Activated CD8-positive, alpha-beta memory T cell treated with anti-CD3 and anti-CD28 coated beads, Interleukin-2, amount 50 U/mL, for 4 hours (primary cell): Measurements from ENCODE around the gene PSME3IP1.
"Not testable (repeated sequence)": the region's sequence is repeated elsewhere in the genome, so short reads cannot be mapped to it uniquely, and the experiment has no call there.

Source experiments
- DNase-seq: peaks from one replicate; pipeline ENCODE4 v3.0.0-alpha.2; 2020

PSME3IP1 gene

DNA sequence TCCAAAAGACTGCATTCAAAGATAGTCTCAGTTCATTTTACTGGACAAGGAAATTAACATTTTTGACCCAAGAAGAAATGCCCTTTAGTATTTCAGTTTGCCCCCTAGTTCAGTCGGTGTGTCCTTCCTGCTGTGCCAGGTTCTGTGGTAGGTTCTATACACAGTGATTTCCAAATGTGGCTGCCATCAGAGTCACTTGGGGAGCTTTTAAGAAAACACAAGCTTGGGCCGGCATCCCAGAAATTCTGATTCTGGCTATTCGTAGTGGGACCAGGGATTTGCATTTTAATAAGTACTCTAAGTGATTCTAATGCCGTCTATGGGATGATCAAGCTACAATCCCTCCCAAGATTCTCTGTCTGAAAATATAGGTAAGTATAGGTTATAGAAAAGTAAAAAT lies 10.4 kb upstream of the PSME3IP1 start:
- DNase-seq, result no peak

GRCh38 chr16:57194512-57194911 lies 8.7 kb upstream of the PSME3IP1 start:
- DNase-seq, result no peak

DNA sequence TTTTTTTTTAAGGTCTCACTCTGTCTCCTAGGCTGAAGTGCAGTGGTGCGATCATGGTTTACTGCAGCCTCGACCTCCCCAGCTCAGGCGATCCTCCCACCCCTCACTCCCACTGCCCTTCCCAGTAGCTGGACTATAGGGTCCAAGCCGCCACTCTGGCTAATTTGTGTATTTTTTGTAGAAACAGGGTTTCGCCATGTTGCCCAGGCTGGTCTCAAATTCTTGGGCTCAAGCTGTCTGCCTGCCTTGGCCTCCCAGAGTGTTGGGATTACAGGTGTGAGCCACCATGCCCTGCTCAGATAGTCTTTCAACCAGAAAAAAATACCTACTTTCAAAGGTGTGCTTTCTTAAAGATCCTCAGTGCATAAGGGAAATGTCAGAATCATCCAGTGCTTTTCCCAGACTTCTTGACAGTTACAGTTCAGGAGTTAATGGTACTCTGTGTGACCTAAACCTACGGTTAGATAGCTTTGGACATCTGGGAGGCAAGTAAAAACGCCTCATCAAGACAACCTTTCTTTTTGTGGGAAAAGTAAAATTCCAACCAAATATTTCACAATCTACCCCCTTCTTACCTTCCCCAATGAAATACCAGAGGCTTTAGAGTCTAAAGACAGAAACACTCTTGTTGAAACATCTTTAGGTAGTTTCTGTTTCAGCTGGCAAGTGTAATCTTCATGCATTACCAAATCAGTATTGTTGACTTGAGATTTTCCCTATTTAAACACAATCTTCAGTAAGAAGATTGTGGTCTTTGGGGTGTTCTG lies 7.1 kb upstream of the PSME3IP1 start:
- DNase-seq, result no peak

GRCh38 chr16:57192146-57192545 lies 6.3 kb upstream of the PSME3IP1 start:
- no peak for DNase-seq

- DNase-seq, result no peak
Measured at GRCh38 chr16:57191056-57191571, 5.3 kb upstream of the PSME3IP1 start.

DNA sequence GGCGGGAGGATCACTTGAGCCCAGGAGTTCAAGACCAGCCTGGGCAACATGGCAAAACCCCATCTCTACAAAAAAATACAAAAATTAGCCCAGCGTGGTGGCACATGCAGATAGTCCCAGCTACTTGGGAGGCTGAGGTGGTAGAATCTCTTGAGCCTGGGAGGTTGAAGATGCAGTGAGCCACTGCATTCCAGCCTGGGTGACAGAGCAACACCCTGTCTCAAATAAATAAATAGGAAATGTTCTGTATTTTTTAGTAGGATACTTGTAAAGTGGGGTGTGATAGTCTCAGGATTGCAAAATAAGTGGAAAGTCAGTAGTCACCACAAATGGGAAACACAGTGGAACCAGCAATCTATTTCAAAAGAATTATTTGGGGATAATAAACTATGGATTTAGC lies 4.3 kb upstream of the PSME3IP1 start:
- no peak for DNase-seq

DNA sequence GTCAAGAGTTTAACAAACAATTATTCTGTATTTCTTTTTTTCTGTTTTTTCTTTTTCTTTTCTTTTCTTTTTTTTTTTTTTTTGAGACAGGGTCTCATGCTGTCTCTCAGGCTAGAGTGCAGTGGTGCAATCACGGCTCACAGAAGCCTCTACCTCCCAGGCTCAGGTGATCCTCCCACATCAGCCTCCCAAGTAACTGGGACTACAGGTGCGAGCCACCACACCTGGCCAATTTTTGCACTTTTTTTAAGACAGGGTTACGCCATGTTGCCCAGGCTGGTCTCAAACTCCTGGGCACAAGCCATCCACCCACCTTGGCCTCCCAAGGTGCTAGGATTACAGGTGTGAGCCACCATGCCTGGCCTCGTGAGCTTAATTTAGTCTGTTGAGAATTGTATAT lies 3.7 kb upstream of the PSME3IP1 start:
- not testable (repeated sequence) for DNase-seq

- no peak for DNase-seq
Measured at GRCh38 chr16:57188711-57189002, 2.8 kb upstream of the PSME3IP1 start.

DNA sequence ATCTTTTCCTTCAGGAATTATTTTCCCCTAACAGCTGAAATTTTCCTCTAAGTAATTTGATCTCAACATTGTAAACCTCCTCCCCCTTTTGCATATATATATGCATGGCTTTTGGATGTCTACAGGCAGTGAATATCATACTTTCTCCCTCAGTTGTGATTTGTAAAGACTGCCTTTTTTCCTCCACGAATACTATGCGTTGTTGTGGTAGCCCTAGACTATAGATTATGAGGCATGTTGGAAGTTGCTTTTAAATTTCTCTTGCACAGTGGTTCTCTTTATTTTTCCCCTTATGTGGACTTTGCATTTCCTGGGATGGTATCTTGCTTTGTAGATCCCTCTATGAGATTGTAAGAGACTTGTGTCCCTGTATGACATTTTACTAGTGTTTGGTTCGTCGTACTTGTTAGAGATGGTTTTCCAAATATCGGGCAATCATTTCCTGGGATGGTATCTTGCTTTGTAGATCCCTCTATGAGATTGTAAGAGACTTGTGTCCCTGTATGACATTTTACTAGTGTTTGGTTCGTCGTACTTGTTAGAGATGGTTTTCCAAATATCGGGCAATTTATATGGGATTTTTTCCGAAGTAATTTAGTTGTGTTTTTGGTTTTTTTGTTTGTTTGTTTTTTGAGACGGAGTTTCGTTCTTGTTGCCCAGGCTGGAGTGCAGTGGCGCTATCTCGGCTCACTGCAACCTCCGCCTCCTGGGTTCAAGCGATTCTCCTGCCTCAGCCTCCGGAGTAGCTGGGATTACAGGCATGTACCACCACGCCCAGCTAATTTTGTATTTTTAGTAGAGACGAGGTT lies 2.3 kb upstream of the PSME3IP1 start:
- not testable (repeated sequence) for DNase-seq

DNA sequence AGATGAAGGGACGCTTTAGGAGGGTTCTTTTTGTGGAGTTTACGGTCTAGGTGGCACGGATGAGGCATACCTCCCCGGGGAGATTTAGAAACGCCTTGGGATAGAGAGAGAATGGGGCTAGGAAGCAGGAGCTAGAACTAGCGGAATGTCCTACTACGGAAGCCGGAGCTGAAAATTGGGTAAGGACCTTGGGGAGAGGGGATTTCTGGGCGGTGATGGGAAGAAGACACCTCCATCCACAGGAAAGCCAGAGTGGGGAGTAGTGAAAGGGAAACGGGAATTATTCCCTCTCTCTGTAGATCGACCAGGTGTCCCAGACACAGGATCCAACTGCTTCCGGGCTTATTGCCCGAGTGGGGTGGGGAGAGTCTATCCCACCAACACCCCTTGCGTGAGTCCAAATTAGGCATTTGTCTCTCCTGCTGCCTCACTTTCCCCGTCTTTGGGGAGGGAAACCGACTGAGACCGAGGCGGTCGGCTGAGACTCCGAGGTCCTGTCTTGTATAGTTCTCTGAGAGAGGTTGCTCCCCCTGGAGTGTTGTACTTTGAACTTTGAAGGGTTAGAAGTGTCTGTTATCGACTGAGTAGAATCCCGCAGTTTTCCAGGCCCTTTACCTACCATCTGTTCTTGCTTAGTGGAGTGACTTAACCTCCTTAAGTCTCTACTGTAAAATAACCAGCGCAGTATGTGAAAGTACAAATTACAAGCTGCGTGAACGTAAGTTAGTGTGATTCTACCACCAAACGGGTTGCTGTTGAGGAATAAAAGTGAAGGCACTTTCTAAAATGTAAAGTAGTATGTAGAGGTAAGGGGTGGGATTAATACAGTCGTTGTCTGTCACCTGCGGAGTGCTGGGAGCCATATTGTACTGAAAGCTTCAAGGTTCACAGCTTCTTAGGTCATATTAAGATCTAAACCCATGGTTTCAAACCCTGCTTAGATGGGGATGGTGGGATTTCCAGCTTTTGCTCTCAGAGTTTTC lies 1.3 kb upstream of the PSME3IP1 start:
- DNase-seq, result no peak

DNA sequence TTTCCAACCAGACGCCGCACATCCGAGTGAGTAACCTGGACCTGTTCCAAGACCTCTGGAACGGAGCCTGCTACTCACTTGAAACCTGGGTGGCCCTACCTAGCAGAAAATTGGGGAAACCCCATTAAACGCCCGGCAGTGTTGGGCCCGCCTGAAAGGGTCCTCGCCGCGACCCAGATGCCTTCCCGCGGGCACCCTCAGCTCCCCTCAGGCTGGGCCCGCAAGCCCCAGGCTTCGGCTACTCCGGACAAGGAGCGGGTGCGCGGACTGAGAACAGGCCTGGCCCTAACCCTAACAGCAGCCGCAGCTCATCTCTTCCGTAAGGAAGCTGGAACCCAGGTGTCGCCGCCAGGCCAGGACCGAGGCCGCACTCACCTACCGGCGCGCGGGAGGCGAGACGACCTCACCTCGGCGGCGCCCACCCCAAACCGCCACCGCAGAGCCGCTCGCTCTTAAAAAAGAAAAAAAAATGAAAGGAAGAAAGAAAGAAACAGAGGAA lies 344 bp downstream of the PSME3IP1 start:
- DNase-seq, result no peak

- DNase-seq, result no peak
Measured at GRCh38 chr16:57184887-57185445, 873 bp downstream of the PSME3IP1 start.

DNA sequence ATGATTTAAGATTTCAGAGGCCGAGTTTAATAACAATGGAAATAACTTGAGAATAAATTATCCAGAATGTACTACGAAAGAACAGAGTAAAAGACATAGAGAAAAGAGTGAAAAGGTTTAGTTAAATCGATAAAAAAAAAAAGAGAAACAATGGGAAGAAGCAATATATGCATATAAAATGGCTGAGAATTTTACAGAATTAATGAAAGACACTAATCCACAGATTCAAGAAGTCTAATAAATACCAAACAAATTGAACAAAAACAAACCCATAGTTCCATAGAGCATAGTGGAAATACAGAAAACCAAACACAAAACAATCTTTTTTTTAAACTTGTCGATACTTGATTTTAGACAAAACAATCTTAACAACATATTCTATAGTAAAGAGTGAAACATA lies 1.7 kb downstream of the PSME3IP1 start:
- DNase-seq, result no peak

DNA sequence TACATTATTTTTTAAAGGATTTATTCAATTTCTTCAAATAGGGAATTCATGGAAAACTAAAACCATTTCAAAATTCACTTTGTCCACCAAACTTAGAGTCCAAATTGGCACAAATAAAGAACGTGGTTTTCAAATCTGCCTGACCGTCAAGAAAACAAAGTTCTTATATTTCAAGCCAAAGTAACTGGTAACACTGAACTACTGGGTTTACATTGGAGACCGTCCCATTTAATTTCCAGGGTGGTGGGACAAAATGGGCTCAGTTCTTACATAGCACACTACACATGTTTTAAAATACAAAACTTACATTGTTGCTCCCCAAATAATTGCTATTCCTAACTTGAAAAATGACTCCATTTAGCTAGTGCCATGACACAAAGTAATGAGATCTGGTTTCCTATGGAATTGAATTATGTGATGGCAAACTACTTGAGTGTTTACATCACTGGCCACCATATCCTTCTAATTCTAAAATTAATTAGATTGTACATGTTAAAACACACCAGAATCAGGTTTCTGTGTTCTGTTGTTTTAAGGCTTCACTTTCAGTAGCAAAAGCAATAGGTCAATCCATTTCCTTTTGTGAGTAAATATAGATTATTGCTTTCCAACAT lies 6.5 kb downstream of the PSME3IP1 start:
- DNase-seq, result no peak

DNA sequence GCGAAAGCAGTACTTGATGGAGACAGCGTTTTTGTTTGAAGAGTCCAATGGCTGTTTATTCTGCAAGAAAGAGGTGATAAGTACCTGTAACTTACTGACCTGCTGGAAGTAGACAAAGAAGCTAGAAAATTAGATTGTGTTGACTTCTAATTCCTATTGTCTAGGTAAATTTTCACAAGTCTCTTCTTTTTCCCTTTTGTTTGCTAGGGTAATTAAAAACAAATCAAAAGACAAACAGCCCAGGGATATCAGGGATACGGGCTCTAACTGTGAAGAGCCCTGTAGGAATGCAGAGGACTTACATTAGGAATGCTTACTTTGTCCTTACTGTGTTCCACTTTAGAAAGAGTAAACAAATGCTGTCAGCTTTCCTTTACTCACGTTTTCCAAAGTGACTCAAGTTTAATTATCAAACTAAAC lies 7.0 kb downstream of the PSME3IP1 start:
- no peak for DNase-seq

DNA sequence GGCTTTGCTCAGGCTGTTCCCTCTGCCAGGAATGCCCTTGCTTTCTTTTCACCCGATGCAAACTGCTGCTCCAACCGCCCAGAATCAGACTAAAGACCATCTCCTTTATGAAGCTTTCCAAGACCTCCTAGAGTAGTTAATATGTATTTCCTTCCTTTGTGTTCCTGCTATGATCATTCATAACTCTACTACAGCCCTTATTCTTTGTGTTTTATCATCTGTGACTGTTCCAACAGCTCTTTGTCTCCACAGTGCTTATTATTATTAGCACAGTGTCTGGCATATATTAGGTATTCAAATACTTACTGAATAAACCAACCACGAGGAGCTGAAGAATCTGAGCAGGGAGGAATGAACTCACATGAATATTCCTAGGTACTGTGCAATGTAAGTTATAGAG lies 7.6 kb downstream of the PSME3IP1 start:
- DNase-seq, result no peak

- no peak for DNase-seq
Measured at GRCh38 chr16:57175896-57176295, 9.9 kb downstream of the PSME3IP1 start.

GRCh38 chr16:57172721-57173290 lies 13.0 kb downstream of the PSME3IP1 start:
- DNase-seq, result no peak

DNA sequence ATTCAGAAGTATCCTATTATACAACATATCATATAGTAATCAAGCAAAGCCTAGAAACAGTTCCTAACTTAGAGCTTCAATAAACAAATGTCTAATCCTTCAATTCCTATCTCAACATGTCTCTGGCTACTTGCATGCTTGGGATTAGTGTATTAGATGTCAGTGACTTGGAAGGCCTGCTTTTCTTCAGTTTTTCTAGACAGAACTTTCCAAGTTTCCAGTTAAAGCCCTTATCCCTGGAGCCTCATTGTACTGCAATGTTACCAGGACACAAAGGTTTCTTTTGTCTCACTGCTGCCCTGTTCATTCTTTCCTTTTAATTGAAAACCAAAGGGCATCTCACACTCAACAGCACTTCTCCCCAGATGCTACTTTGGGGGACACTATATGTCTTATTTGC lies 16.5 kb downstream of the PSME3IP1 start:
- no peak for DNase-seq

GRCh38 chr16:57167953-57168352 lies 17.9 kb downstream of the PSME3IP1 start:
- DNase-seq, result no peak

DNA sequence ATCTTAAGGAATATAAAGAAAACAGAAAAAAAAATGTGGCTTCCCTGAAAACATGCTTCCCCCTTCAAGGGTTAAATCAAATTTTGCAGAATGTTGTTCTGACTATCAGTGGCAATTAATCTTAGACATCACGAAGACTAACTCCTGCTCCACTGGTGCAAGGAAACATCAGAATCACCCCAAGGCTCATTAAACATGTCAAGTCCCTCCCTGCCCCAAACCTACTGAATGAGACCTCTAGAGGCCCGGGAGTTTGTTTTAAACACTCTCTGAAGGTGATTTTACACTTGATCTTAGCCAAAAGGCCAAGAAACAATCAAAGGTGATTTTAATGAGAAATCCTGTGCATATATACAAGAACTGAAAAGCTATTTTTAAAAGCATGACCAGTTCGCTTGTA lies 18.3 kb downstream of the PSME3IP1 start:
- DNase-seq, result no peak

DNA sequence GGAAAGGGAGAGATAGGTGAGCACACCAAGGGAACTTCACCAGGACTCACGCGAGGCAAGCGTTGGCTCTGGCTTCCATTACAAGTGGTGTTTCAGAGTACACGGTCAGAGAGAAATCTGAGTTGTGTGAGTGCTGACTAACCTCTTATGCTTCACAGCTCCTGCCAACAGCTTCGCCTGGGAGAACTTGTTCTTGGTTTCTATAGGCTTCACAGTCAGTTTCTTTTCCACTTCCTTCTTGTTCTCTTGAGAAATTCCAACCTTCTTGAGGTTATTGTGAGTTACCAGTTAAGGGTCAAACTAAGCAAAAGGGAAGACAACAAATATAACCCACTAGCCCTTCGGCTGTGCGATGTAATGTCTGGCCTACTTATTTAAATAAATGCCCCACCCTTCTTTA lies 18.9 kb downstream of the PSME3IP1 start:
- DNase-seq, result no peak
